ENCODE results near the gene DGCR8.

Gene DGCR8

GRCh38 chr22:20108757-20109230 is 28.8 kb downstream of the DGCR8 start:
- Histone ChIP-seq H3K27me3 (ENCODE audit: control insufficient read depth in 5 of 5, insufficient read depth in 4 of 5, low read length in 5 of 5) (no peaks in the 10 kb centered on the region), H3K4me3 (ENCODE audit: low read depth in 1 of 5, low read length in 5 of 5) (no peak overlapping the region), H3K4me1 (ENCODE audit: control insufficient read depth in 5 of 5, insufficient read depth in 5 of 5, low read length in 5 of 5) (peaks cover 0 to 4% (median 0%) of the 10 kb centered on the region in 5 donors), H3K27ac (ENCODE audit: low read depth, low read length) (no peak overlapping the region), H3K36me3 (ENCODE audit: control insufficient read depth in 5 of 5, insufficient read depth in 5 of 5, low read length in 5 of 5) (peaks cover 0 to 96% (median 92%) of the 10 kb centered on the region in 5 donors), H3K9me3 (ENCODE audit: control insufficient read depth in 5 of 5, low read length in 5 of 5) (no peaks in the 10 kb centered on the region), H3K9ac (ENCODE audit: low read length in 5 of 5) (no peak overlapping the region)

- H3K4me3 ChIP-seq (ENCODE audit: low read depth in 1 of 5, low read length in 5 of 5) = no peak overlapping the region
- peaks cover 0 to 4% (median 0%) of the 10 kb centered on the region in 5 donors for H3K4me1 ChIP-seq (ENCODE audit: control insufficient read depth in 5 of 5, insufficient read depth in 5 of 5, low read length in 5 of 5)
- H3K9me3 ChIP-seq (ENCODE audit: control insufficient read depth in 5 of 5, low read length in 5 of 5) = no peaks in the 10 kb centered on the region
- H3K27ac ChIP-seq (ENCODE audit: low read depth, low read length) = no peak overlapping the region
- peaks cover 0 to 99% (median 96%) of the 10 kb centered on the region in 5 donors for H3K36me3 ChIP-seq (ENCODE audit: control insufficient read depth in 5 of 5, insufficient read depth in 5 of 5, low read length in 5 of 5)
- H3K9ac ChIP-seq (ENCODE audit: low read length in 5 of 5) = no peak overlapping the region
- no peaks in the 10 kb centered on the region for H3K27me3 ChIP-seq (ENCODE audit: control insufficient read depth in 5 of 5, insufficient read depth in 4 of 5, low read length in 5 of 5)
Observed at GRCh38 chr22:20109411-20110358, 29.6 kb downstream of the DGCR8 start.

GRCh38 chr22:20110359-20110985 is 30.4 kb downstream of the DGCR8 start:
- H3K9me3 ChIP-seq (ENCODE audit: control insufficient read depth in 5 of 5, low read length in 5 of 5) = no peaks in the 10 kb centered on the region
- H3K27me3 ChIP-seq (ENCODE audit: control insufficient read depth in 5 of 5, insufficient read depth in 4 of 5, low read length in 5 of 5) = no peaks in the 10 kb centered on the region
- H3K27ac ChIP-seq (ENCODE audit: low read depth, low read length) = no peak overlapping the region
- H3K4me3 ChIP-seq (ENCODE audit: low read depth in 1 of 5, low read length in 5 of 5) = no peak overlapping the region
- no peak overlapping the region for H3K9ac ChIP-seq (ENCODE audit: low read length in 5 of 5)
- peaks cover 0 to 98% (median 96%) of the 10 kb centered on the region in 5 donors for H3K36me3 ChIP-seq (ENCODE audit: control insufficient read depth in 5 of 5, insufficient read depth in 5 of 5, low read length in 5 of 5)
- peaks cover 0 to 10% (median 5%) of the 10 kb centered on the region in 5 donors for H3K4me1 ChIP-seq (ENCODE audit: control insufficient read depth in 5 of 5, insufficient read depth in 5 of 5, low read length in 5 of 5)

- Histone ChIP-seq H3K27ac (ENCODE audit: low read depth, low read length) (no peak overlapping the region), H3K4me3 (ENCODE audit: low read depth in 1 of 5, low read length in 5 of 5) (no peak overlapping the region), H3K9me3 (ENCODE audit: control insufficient read depth in 5 of 5, low read length in 5 of 5) (no peaks in the 10 kb centered on the region), H3K27me3 (ENCODE audit: control insufficient read depth in 5 of 5, insufficient read depth in 4 of 5, low read length in 5 of 5) (no peaks in the 10 kb centered on the region), H3K4me1 (ENCODE audit: control insufficient read depth in 5 of 5, insufficient read depth in 5 of 5, low read length in 5 of 5) (peaks cover 0 to 17% (median 12%) of the 10 kb centered on the region in 5 donors), H3K9ac (ENCODE audit: low read length in 5 of 5) (no peak overlapping the region), H3K36me3 (ENCODE audit: control insufficient read depth in 5 of 5, insufficient read depth in 5 of 5, low read length in 5 of 5) (peaks cover 0 to 96% (median 92%) of the 10 kb centered on the region in 5 donors)
Observed at GRCh38 chr22:20111045-20111688, 31.1 kb downstream of the DGCR8 start.

GRCh38 chr22:20111689-20112622 is 31.9 kb downstream of the DGCR8 start:
- Histone ChIP-seq H3K36me3 (ENCODE audit: control insufficient read depth in 5 of 5, insufficient read depth in 5 of 5, low read length in 5 of 5) (peaks cover 0 to 88% (median 84%) of the 10 kb centered on the region in 5 donors), H3K4me3 (ENCODE audit: low read depth in 1 of 5, low read length in 5 of 5) (no peak overlapping the region), H3K27ac (ENCODE audit: low read depth, low read length) (no peak overlapping the region), H3K9ac (ENCODE audit: low read length in 5 of 5) (peak overlapping the region in 2 of 5 donors; percentile 3 to 27), H3K4me1 (ENCODE audit: control insufficient read depth in 5 of 5, insufficient read depth in 5 of 5, low read length in 5 of 5) (peaks cover 0 to 24% (median 18%) of the 10 kb centered on the region in 5 donors), H3K9me3 (ENCODE audit: control insufficient read depth in 5 of 5, low read length in 5 of 5) (no peaks in the 10 kb centered on the region), H3K27me3 (ENCODE audit: control insufficient read depth in 5 of 5, insufficient read depth in 4 of 5, low read length in 5 of 5) (no peaks in the 10 kb centered on the region)

GRCh38 chr22:20112623-20113511 is 32.8 kb downstream of the DGCR8 start:
- Histone ChIP-seq H3K4me1 (ENCODE audit: control insufficient read depth in 5 of 5, insufficient read depth in 5 of 5, low read length in 5 of 5) (peaks cover 0 to 27% (median 21%) of the 10 kb centered on the region in 5 donors), H3K36me3 (ENCODE audit: control insufficient read depth in 5 of 5, insufficient read depth in 5 of 5, low read length in 5 of 5) (peaks cover 0 to 79% (median 75%) of the 10 kb centered on the region in 5 donors), H3K27ac (ENCODE audit: low read depth, low read length) (no peak overlapping the region), H3K27me3 (ENCODE audit: control insufficient read depth in 5 of 5, insufficient read depth in 4 of 5, low read length in 5 of 5) (no peaks in the 10 kb centered on the region), H3K4me3 (ENCODE audit: low read depth in 1 of 5, low read length in 5 of 5) (no peak overlapping the region), H3K9me3 (ENCODE audit: control insufficient read depth in 5 of 5, low read length in 5 of 5) (no peaks in the 10 kb centered on the region), H3K9ac (ENCODE audit: low read length in 5 of 5) (peak overlapping the region in 2 of 5 donors; percentile 3 to 27)

GRCh38 chr22:20113551-20114310 is 33.7 kb downstream of the DGCR8 start:
- no peak overlapping the region for H3K9ac ChIP-seq (ENCODE audit: low read length in 5 of 5)
- no peak overlapping the region for H3K27ac ChIP-seq (ENCODE audit: low read depth, low read length)
- no peaks in the 10 kb centered on the region for H3K9me3 ChIP-seq (ENCODE audit: control insufficient read depth in 5 of 5, low read length in 5 of 5)
- H3K4me1 ChIP-seq (ENCODE audit: control insufficient read depth in 5 of 5, insufficient read depth in 5 of 5, low read length in 5 of 5) = peaks cover 2 to 35% (median 29%) of the 10 kb centered on the region in 5 donors
- no peaks in the 10 kb centered on the region for H3K27me3 ChIP-seq (ENCODE audit: control insufficient read depth in 5 of 5, insufficient read depth in 4 of 5, low read length in 5 of 5)
- peaks cover 0 to 70% (median 66%) of the 10 kb centered on the region in 5 donors for H3K36me3 ChIP-seq (ENCODE audit: control insufficient read depth in 5 of 5, insufficient read depth in 5 of 5, low read length in 5 of 5)
- no peak overlapping the region for H3K4me3 ChIP-seq (ENCODE audit: low read depth in 1 of 5, low read length in 5 of 5)

All from subcutaneous abdominal adipose tissue (tissue), 5 donors.